AG09309 (cell line): ENCODE measurements around the gene HOOK2.

ENCODE experiments used
- DNase-seq: peaks from one replicate; pipeline ENCODE4 v3.0.0-alpha.2; 2010; ENCODE audit warnings: low read depth
- H3K4me3 ChIP-seq: 2 replicates; pipeline ENCODE4 v1.5.1; 2011; ENCODE audit warnings: mild to moderate bottlenecking, low read depth, low read length, moderate library complexity; ENCODE audit not compliant: control insufficient read depth
- CTCF ChIP-seq: IDR thresholded peaks from 2 replicates; pipeline ENCODE4 v1.5.1; 2011; ENCODE audit warnings: mild to moderate bottlenecking, low read depth, low read length, inconsistent platforms; ENCODE audit not compliant: insufficient read depth, control insufficient read depth; ENCODE audit errors: missing control alignments

HOOK2 gene

GRCh38 chr19:12723641-12724426 lies 51.5 kb downstream of the HOOK2 start, which contains the start of gene TNPO2:
Gene TNPO2 (minus strand): TSS chr19:12723932. CDS start chr19:12720977, 2,955 bp downstream.
- peak within 1 kb of the TSS; percentile 77 for H3K4me3 ChIP-seq
- TF ChIP-seq CTCF = no peak
- DNase-seq = no peak

- no peak for TF ChIP-seq CTCF
- no peak for DNase-seq
- H3K4me3 ChIP-seq = peak overlapping the region; percentile 77
Measured at GRCh38 chr19:12723381-12723640, 52.0 kb downstream of the HOOK2 start.

GRCh38 chr19:12722566-12723380 lies 52.6 kb downstream of the HOOK2 start:
- TF ChIP-seq CTCF = no peak
- DNase-seq = peak; percentile 98
- H3K4me3 ChIP-seq = peak overlapping the region; percentile 77

GRCh38 chr19:12721656-12722565 lies 53.4 kb downstream of the HOOK2 start:
- no peak for TF ChIP-seq CTCF
- no peak for DNase-seq
- H3K4me3 ChIP-seq = peak overlapping the region; percentile 77

- no peak for TF ChIP-seq CTCF
- H3K4me3 ChIP-seq = peak overlapping the region; percentile 77
- DNase-seq = no peak
Measured at GRCh38 chr19:12720851-12721655, 54.3 kb downstream of the HOOK2 start.

- DNase-seq = no peak
- H3K4me3 ChIP-seq = peak overlapping the region; percentile 77
- no peak for TF ChIP-seq CTCF
Measured at GRCh38 chr19:12720296-12720695, 55.1 kb downstream of the HOOK2 start.
